Muscle layer of duodenum (tissue), 2 donors: ENCODE results near the gene ELK1.

Experiments used
- H3K27ac ChIP-seq: one replicate; pipeline ENCODE4 v1.7.0; 2013; ENCODE audit warnings: mild to moderate bottlenecking, low read length
- H3K27me3 ChIP-seq: one replicate; pipeline ENCODE4 v1.7.0; 2013; ENCODE audit warnings: low read depth, mild to moderate bottlenecking, control low read depth, low read length
- H3K36me3 ChIP-seq, 2 donors: one replicate each; pipeline ENCODE4 v1.7.0; 2013; ENCODE audit warnings: low read length in 2 of 2, control low read depth in 1 of 2, mild to moderate bottlenecking in 1 of 2; ENCODE audit not compliant: insufficient read depth in 2 of 2, control insufficient read depth in 1 of 2
- H3K4me1 ChIP-seq, 2 donors: one replicate each; pipeline ENCODE4 v1.7.0; 2013; ENCODE audit warnings: low read length in 2 of 2, mild to moderate bottlenecking in 2 of 2, control low read depth in 1 of 2, moderate library complexity in 1 of 2; ENCODE audit not compliant: insufficient read depth in 2 of 2, control insufficient read depth in 1 of 2
- H3K4me3 ChIP-seq, 2 donors: one replicate each; pipeline ENCODE4 v1.7.0; 2013; ENCODE audit warnings: low read length in 2 of 2, low read depth in 1 of 2, mild to moderate bottlenecking in 1 of 2
- H3K9me3 ChIP-seq, 2 donors: one replicate each; pipeline ENCODE4 v1.7.0; 2013; ENCODE audit warnings: low read length in 2 of 2, control low read depth in 1 of 2, mild to moderate bottlenecking in 1 of 2; ENCODE audit not compliant: control insufficient read depth in 1 of 2
- donor health status: healthy.

ELK1 gene

DNA sequence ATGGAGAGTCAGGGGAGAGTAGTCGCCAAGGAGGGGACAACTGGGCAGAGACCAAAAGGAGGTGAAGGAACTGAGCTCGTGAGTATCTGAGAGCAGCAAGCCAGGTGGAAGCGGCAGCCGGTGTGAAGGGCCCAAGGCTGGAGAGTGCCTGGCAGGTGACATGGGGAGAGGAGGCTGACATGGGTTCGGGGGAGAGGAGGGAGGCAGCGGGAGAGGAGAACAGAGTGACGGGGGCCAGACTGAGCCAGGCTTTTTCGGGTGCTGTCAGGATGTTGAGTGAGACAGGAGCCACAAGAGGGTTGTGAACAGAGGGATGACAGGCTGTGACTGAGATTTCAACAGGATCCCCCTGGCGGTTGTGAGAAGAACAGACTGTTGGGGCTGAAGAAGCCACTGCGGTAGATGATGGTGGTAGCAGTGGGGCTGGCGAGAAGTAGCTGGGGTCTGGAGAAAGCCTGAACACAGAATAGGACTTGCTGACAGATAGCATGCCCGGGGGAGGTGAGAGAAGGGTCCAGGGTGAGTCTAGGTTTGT is 5.7 kb downstream of the ELK1 start:
- no peaks in the 10 kb centered on the region for H3K9me3 ChIP-seq
- H3K27ac ChIP-seq: no peak overlapping the region
- no peak overlapping the region for H3K4me3 ChIP-seq

GRCh38 chrX:47643926-47644325 is 6.4 kb downstream of the ELK1 start:
- Histone ChIP-seq H3K36me3 (peaks cover 14 to 31% of the 10 kb centered on the region in 2 donors), H3K4me3 (no peak overlapping the region), H3K4me1 (peaks cover 0 to 13% of the 10 kb centered on the region in 2 donors), H3K27ac (no peak overlapping the region), H3K9me3 (no peaks in the 10 kb centered on the region), H3K27me3 (no peaks in the 10 kb centered on the region)

More for the DNA sequence above, 5.7 kb downstream of the ELK1 start:
- no peaks in the 10 kb centered on the region for H3K27me3 ChIP-seq
- H3K4me1 ChIP-seq: peaks cover 0 to 16% of the 10 kb centered on the region in 2 donors
- H3K36me3 ChIP-seq: peaks cover 12 to 24% of the 10 kb centered on the region in 2 donors

- Histone ChIP-seq H3K27me3 (no peaks in the 10 kb centered on the region), H3K9me3 (no peaks in the 10 kb centered on the region), H3K27ac (no peak overlapping the region), H3K4me1 (no peaks in the 10 kb centered on the region), H3K36me3 (peaks cover 21 to 66% of the 10 kb centered on the region in 2 donors), H3K4me3 (no peak overlapping the region)
Observed at GRCh38 chrX:47638816-47639215, 11.5 kb downstream of the ELK1 start.

GRCh38 chrX:47637546-47638195 is 12.7 kb downstream of the ELK1 start:
- H3K36me3 ChIP-seq: peaks cover 21 to 66% of the 10 kb centered on the region in 2 donors
- H3K9me3 ChIP-seq: no peaks in the 10 kb centered on the region
- H3K27me3 ChIP-seq: no peaks in the 10 kb centered on the region
- H3K27ac ChIP-seq: no peak overlapping the region
- no peak overlapping the region for H3K4me3 ChIP-seq
- H3K4me1 ChIP-seq: no peaks in the 10 kb centered on the region

DNA sequence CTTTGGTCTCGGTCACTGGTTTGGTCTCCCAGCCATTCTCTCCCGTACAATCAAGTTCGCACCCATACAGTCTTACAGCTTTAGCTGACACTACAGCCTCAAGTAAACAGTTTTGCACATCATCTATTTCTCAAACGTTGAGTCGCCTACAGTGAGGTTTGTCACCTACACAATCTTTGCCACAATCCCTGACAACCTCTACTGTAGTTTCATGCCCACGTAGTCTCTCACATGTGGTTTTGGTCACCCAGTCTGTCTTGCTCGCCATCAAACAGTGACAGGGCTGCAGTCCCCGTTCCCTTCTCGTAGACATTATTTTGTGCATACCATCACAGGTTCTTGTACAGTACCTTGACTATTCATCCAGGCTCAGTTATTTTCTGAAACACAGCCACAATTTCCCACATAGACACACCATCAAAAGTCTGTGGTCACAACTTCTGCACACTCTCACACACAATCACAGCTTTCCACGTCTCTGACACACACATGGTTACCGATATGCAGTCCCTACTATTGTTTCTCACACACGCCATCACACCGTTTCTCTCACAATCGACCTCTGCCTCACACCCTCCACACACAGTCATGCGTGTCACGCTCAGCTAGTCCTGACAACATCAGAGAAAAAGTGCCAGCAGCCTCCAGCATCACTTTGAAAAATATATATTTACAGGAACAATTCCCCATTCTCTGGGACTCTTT is 15.3 kb downstream of the ELK1 start:
- Histone ChIP-seq H3K4me1 (no peaks in the 10 kb centered on the region), H3K36me3 (peaks cover 13 to 46% of the 10 kb centered on the region in 2 donors), H3K27me3 (no peaks in the 10 kb centered on the region), H3K4me3 (no peak overlapping the region), H3K9me3 (no peaks in the 10 kb centered on the region), H3K27ac (no peak overlapping the region)

- Histone ChIP-seq H3K9me3 (no peaks in the 10 kb centered on the region), H3K27ac (no peak overlapping the region), H3K4me3 (no peak overlapping the region), H3K4me1 (no peaks in the 10 kb centered on the region), H3K27me3 (no peaks in the 10 kb centered on the region), H3K36me3 (peaks cover 7 to 36% of the 10 kb centered on the region in 2 donors)
Observed at GRCh38 chrX:47633689-47634590, 16.4 kb downstream of the ELK1 start.

DNA sequence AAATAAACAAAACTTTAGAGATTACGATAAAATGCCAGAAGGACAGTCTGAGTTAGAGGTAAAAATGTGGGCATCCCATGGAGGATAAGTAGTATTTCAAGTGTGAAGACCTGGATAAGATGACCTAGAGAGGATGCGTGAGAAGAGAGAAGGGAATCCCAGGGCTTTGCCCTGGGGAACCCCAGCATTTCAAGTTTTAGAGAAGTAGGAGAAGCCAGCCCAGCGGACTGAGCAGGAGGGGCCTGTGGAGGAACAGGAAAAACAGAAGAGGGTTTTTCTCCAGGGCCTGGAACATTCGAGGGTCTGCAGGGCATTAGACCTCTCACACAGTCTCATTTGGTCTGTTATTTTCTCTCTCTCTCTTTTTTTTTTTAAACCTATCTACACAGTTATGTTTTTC is 17.7 kb downstream of the ELK1 start:
- Histone ChIP-seq H3K27ac (no peak overlapping the region), H3K4me1 (no peaks in the 10 kb centered on the region), H3K27me3 (no peaks in the 10 kb centered on the region), H3K9me3 (no peaks in the 10 kb centered on the region), H3K36me3 (peaks cover 7 to 24% of the 10 kb centered on the region in 2 donors), H3K4me3 (no peak overlapping the region)

GRCh38 chrX:47631676-47632075 is 18.7 kb downstream of the ELK1 start:
- H3K4me1 ChIP-seq: no peaks in the 10 kb centered on the region
- H3K9me3 ChIP-seq: no peaks in the 10 kb centered on the region
- no peaks in the 10 kb centered on the region for H3K27me3 ChIP-seq
- peaks cover 6 to 23% of the 10 kb centered on the region in 2 donors for H3K36me3 ChIP-seq
- no peak overlapping the region for H3K27ac ChIP-seq
- no peak overlapping the region for H3K4me3 ChIP-seq

- Histone ChIP-seq H3K27ac (no peak within 1 kb of the TSS), H3K27me3 (no peaks in the 10 kb centered on the region), H3K4me1 (no peaks in the 10 kb centered on the region), H3K4me3 (no peak within 1 kb of the TSS), H3K36me3 (peaks cover 0 to 4% of the 10 kb centered on the region in 2 donors), H3K9me3 (no peaks in the 10 kb centered on the region)
Observed at GRCh38 chrX:47629419-47630200, 20.8 kb downstream of the ELK1 start, which contains the start of gene CFP. CFP (minus strand) TSS chrX:47629930; CDS start chrX:47629844, 86 bp downstream.

- H3K36me3 ChIP-seq: no peaks in the 10 kb centered on the region
- H3K27me3 ChIP-seq: no peaks in the 10 kb centered on the region
- no peaks in the 10 kb centered on the region for H3K4me1 ChIP-seq
- no peak overlapping the region for H3K4me3 ChIP-seq
- H3K27ac ChIP-seq: no peak overlapping the region
- H3K9me3 ChIP-seq: no peaks in the 10 kb centered on the region
Observed at GRCh38 chrX:47628982-47629381, 21.4 kb downstream of the ELK1 start.
